ENCODE results near the gene HSPG2. TPM values are rescaled to one million over a fixed set of nuclear protein-coding genes. Genes with fewer than 3 reads are reported as not detected.

The HSPG2 gene
- total and polyA plus RNA-seq, 2 experiments from 2014 or later, result 72.4 to 81.2 TPM

GRCh38 chr1:21939650-21940374 lies 2.7 kb upstream of the HSPG2 start:
- H3K9me2 ChIP-seq (replicated peaks; ENCODE audit: insufficient read depth), result no peaks in the 10 kb centered on the region
- TF ChIP-seq CTCF (IDR thresholded peaks at IDR 0.05; ENCODE audit: poor library complexity) (peak; percentile 43), EZH2 (IDR thresholded peaks at IDR 0.05; ENCODE audit: borderline replicate concordance) (no peak), EZH2phosphoT487 (IDR thresholded peaks at IDR 0.05; ENCODE audit: low read depth, severe bottlenecking, unreplicated experiment) (no peak)
- no peaks in the 10 kb centered on the region for H3K27me3 ChIP-seq
- peak overlapping the region; percentile 63 for H3K27ac ChIP-seq
- DNase-seq (ENCODE audit: low spot score), result peak; percentile 92
- peaks cover 18% of the 10 kb centered on the region for H3K79me2 ChIP-seq
- no peak overlapping the region for H3K4me3 ChIP-seq
- H3K4me1 ChIP-seq (ENCODE audit: insufficient read depth), result peaks cover 51% of the 10 kb centered on the region
- no peak overlapping the region for H3K4me2 ChIP-seq
- WGBS (ENCODE audit: low lambda C conversion rate, missing lambda C conversion rate), result 56% methylated on average over 9 of the region's 9 CpGs
- no peaks in the 10 kb centered on the region for H3K9me3 ChIP-seq (ENCODE audit: low read depth)
- H2AFZ ChIP-seq, result no peak overlapping the region
- no peaks in the 10 kb centered on the region for H4K20me1 ChIP-seq (ENCODE audit: insufficient read depth, poor library complexity, severe bottlenecking)
- H3K36me3 ChIP-seq (replicated peaks; ENCODE audit: insufficient read depth, low read depth), result no peaks in the 10 kb centered on the region

- Histone ChIP-seq H3K4me1 (ENCODE audit: insufficient read depth) (peaks cover 57% of the 10 kb centered on the region), H3K4me2 (no peak overlapping the region), H2AFZ (no peak overlapping the region), H3K36me3 (replicated peaks; ENCODE audit: insufficient read depth, low read depth) (no peaks in the 10 kb centered on the region), H3K4me3 (no peak overlapping the region), H3K9me2 (replicated peaks; ENCODE audit: insufficient read depth) (no peaks in the 10 kb centered on the region), H3K79me2 (peaks cover 27% of the 10 kb centered on the region), H3K27me3 (no peaks in the 10 kb centered on the region), H4K20me1 (ENCODE audit: insufficient read depth, poor library complexity, severe bottlenecking) (no peaks in the 10 kb centered on the region), H3K9me3 (ENCODE audit: low read depth) (no peaks in the 10 kb centered on the region), H3K27ac (peak overlapping the region; percentile 63)
- TF ChIP-seq EZH2phosphoT487 (IDR thresholded peaks at IDR 0.05; ENCODE audit: low read depth, severe bottlenecking, unreplicated experiment) (no peak), EZH2 (IDR thresholded peaks at IDR 0.05; ENCODE audit: borderline replicate concordance) (no peak), CTCF (IDR thresholded peaks at IDR 0.05; ENCODE audit: poor library complexity) (no peak)
- no peak for DNase-seq (ENCODE audit: low spot score)
- WGBS (ENCODE audit: low lambda C conversion rate, missing lambda C conversion rate), result 81% methylated on average over 11 of the region's 11 CpGs
Observed at GRCh38 chr1:21938732-21939538, 1.8 kb upstream of the HSPG2 start.

GRCh38 chr1:21937372-21938121 lies 437 bp upstream of the HSPG2 start:
- Histone ChIP-seq H3K4me1 (ENCODE audit: insufficient read depth) (peaks cover 67% of the 10 kb centered on the region), H4K20me1 (ENCODE audit: insufficient read depth, poor library complexity, severe bottlenecking) (no peaks in the 10 kb centered on the region), H2AFZ (peak overlapping the region; percentile 90), H3K9me2 (replicated peaks; ENCODE audit: insufficient read depth) (no peaks in the 10 kb centered on the region), H3K27me3 (no peaks in the 10 kb centered on the region), H3K27ac (peak overlapping the region; percentile 84), H3K36me3 (replicated peaks; ENCODE audit: insufficient read depth, low read depth) (no peaks in the 10 kb centered on the region), H3K4me2 (peak overlapping the region; percentile 89), H3K79me2 (peaks cover 40% of the 10 kb centered on the region), H3K9me3 (ENCODE audit: low read depth) (no peaks in the 10 kb centered on the region), H3K4me3 (peak overlapping the region; percentile 52)
- DNase-seq (ENCODE audit: low spot score), result peak; percentile 96
- WGBS (ENCODE audit: low lambda C conversion rate, missing lambda C conversion rate), result 15% methylated on average over 24 of the region's 69 CpGs
- TF ChIP-seq CTCF (IDR thresholded peaks at IDR 0.05; ENCODE audit: poor library complexity) (no peak), EZH2 (IDR thresholded peaks at IDR 0.05; ENCODE audit: borderline replicate concordance) (no peak), EZH2phosphoT487 (IDR thresholded peaks at IDR 0.05; ENCODE audit: low read depth, severe bottlenecking, unreplicated experiment) (no peak)
